GM20431 (cell line): ENCODE data around the gene NAPEPLD.
"Not testable (repeated sequence)": the region's sequence is repeated elsewhere in the genome, so short reads cannot be mapped to it uniquely, and the experiment has no call there.

Experiments used
- in situ Hi-C: fragments of 300-500 bp; cut with MseI, MboI; formaldehyde crosslinking; loops from one replicate; pipeline ENCODE4 v1.15.0; 2020; ENCODE audit warnings: low sequenced_read_pairs; ENCODE audit not compliant: unreplicated experiment

NAPEPLD gene

DNA sequence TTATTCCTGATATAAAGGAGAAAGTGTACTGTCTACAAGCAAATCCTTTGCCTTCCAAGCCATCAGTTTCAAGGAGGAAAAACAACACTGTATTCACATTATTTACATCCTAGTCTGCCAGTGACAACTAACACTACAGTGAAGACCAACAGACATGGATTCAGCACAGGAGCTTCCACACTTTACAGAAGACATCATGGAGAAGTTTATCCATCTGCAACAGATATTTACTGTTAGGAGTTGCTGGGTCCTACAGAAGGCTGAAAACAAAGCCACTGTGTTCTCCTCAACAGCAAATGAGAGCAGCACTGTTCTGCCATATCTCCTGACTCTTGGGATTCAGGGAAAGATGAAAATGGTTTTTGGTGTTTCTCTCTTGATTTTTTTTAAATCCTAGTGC, 31.9 kb downstream of the NAPEPLD start:
- in situ Hi-C loops = no loop called here

DNA sequence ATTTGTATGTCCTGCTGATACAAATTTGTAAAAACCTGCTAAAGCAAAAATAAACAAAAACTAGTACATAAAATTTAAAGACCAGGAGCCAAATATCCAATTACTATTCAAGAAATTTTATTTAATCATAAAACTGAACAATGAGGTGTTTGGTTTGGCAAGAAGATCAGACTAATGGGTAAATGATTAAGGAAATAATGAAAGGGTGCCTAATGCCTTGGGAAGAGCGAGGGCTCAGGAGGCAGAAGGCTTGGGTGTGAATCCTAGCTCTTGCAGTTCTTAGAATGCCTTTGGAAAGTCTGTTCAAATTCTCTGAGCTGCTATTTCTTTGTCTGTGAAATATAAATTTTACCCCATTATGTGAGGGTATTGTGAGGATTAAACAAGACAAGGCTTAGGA, 32.4 kb downstream of the NAPEPLD start:
- in situ Hi-C loops = no loop called here

DNA sequence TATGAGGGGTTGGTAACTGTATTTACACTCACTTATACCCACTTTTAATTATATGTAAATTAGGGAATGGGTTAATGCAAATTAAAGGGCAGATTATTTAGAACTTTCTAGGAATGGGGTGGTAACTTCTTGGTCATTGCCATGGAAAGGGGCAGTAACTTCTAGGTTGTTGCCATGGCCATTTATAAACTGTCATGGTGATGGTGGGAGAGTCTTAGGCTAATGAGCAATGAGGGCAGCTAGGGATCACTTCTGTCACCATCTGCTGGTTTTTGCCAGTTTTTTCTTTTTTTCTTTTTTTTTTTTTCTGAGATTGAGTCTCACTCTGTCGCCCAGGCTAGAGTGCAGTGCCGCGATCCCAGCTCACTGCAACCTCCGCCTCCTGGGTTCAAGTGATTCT, 33.1 kb downstream of the NAPEPLD start:
- in situ Hi-C loops = no loop called here

DNA sequence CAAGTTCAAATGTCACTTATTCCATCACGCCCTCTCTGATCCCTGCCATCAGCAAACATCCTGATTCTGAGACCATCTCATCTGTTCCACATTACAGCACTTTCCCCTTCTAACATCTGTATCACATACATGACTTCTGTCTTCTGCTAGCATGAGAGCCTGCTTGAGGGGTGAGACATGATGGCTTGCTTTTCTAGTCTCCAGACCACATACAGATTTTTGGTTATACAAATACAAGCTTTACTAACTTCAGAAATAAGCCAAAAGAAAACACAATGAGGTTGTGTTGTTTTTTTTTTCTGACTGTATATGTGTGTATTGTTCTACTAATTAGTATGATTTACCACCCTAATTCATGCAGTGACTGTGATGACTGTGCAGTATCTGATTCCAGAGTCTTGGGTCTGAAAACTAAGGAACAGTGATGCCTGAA, 34.3 kb downstream of the NAPEPLD start:
- in situ Hi-C loops = no loop called here

DNA sequence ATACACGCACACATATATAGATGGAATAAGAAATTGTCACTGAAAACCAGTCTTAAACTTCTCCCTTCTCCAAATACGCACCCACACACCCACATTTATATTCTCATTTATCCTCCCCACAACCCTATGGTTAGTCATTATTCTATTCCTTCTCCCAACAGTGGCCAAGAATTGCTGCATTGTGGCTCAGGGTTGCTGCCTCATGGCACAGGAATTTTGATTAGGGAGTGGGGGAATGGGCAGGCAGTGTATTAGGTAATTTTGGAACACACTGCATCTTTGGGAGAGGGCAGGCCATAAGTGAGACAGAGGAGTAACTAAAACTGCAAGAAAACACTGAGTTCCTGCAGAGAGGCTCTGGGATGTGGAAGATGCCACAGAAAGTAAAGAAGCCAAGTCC, 35.7 kb downstream of the NAPEPLD start:
- in situ Hi-C loops = no loop called here

DNA sequence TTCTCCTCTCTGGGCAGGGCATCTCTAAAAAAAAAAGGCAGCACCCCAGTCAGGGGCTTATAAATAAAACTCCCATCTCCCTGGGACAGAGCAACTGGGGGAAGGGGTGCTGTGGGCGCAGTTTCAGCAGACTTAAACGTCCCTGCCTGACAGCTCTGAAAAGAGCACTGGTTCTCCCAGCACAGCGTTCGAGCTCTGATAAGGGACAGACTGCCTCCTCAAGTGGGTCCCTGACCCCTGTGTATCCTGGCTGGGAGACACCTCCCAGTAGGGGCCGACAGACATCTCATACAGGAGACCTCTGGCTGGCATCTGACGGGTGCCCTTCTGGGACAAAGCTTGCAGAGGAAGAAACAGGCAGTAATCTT, 42.2 kb downstream of the NAPEPLD start:
- in situ Hi-C loops = not testable (repeated sequence)

DNA sequence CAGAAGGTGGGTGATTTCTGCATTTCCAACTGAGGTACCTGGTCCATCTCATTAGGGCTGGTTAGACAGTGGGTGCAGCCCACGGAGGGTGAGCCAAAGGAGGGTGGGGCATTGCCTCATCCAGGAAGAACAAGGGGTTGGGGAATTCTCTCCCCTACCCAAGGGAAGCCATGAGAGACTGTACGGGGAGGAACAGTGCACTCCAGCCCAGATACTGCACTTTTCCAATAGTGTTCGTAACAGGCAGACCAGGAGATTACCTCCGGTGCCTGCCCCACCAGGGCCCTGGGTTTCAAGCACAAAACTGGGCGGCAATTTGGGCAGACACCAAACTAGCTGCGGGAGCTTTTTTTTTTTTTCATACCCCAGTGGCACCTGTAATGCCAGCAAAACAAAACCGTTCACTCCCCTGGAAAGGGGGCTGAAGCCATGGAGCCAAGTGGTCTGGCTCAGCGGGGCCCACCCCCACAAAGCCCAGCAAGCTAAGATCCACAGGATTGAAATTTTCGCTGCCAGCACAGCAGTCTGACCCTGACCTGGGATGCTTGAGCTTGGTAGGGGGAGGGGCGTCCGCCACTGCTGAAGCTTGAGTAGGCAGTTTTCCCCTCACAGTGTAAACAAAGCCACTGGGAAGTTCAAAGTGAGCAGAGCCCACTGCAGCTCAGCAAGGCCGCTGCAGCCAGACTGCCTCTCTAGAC, 42.7 kb downstream of the NAPEPLD start:
- in situ Hi-C loops = no loop called here

DNA sequence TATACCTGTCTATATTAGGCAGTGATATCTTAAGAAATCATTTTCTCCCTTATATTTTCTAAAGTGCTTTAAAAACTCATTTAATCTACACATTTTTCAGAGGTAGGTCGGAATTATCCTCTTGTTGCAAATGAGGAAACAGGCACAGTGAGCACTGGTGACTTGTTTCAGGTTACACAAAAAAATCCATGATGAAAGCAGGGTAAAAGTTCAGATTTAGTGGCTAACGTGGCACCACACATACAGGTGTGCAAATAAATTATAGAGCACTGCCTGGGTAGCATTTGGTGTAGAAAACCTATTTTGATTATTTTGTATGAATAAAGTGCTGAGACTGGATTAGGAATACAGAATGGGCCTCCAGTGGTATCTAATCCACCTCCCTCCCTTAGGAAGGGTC, 47.4 kb downstream of the NAPEPLD start:
- in situ Hi-C loops = no loop called here

DNA sequence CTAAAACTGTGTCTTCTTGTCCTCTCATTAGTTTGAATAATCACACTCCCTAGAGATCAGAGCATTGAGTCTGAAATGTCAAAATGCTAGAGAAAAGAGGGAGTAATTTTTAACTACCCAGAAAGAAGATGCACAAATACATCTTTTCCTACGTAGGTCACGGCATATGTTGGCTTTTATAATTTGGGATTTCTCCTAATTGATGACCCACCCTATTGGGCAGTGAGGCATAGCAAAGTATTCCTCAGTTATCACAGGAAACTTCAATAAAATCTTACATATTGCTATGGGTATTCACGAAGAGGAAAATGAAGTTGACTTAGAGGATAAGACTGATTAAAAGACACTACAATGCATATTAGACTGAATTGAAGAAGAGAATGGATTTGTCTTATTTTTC, 48.6 kb downstream of the NAPEPLD start:
- in situ Hi-C loops = no loop called here

DNA sequence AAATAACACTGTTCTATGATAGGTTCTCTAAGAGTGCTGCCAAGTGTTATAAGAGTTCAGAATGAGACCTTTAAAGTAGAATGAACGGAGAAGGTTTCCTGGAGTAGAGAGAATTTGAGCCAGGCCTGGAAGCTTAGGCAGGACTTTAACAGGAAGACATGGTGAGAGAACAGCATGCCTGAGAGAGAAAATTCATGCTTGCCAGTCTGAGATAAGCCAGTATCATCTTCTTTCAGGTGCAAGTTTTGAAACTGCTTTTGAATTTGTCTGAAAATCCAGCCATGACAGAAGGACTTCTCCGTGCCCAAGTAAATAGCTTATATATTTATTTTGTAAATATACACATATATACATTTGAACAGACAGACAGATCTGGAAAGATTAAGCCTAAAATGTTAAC, 51.9 kb downstream of the NAPEPLD start:
- in situ Hi-C loops = no loop called here

DNA sequence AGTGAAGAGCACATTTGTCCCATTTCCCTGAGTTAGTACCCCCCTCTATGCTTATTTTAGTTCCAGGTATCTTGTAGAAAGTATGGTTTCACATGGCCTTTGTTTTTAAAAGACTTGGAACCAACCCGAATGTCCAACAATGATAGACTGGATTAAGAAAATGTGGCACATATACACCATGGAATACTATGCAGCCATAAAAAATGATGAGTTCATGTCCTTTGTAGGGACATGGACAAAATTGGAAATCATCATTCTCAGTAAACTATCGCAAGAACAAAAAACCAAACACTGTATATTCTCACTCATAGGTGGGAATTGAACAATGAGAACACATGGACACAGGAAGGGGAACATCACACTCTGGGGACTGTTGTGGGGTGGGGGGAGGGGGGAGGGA, 53.3 kb downstream of the NAPEPLD start:
- in situ Hi-C loops = not testable (repeated sequence)

DNA sequence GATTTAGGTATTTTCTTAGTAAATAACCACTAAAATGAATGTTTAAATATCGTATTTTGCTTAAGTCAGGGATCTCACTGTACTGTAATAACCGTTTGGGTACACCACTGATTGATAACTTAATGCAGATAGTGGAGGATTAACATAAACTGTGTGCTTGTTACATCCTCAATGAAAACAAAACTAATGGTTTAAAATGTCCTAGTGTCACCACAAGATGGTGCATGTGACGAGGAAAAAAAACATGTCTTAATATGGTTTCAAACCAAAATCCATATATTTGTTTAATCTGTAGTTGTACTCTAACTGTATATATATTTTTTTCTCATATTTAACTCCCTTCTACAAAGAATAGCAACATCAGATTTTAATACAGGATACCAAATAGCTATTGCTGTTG, 54.8 kb downstream of the NAPEPLD start:
- in situ Hi-C loops = no loop called here

DNA sequence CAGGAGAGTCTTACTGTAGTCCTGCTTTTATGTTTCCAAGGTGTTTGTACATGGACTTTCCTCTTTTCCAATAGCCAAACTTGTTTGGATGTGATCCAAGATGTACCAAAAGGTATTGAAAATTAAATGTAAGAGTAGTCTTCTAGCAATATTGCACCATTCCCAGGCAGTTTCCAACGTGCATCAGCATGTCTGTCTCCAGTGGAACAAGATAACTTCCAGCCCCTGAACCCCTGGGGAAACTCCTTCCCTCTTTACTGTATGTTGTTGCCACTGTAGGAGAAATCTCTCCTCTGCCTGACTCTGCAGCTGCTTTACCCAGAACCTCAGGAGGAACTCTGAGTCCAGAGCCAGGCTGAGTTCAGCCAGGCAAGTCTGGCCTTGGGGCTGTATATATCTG, 55.5 kb downstream of the NAPEPLD start:
- in situ Hi-C loops = no loop called here

DNA sequence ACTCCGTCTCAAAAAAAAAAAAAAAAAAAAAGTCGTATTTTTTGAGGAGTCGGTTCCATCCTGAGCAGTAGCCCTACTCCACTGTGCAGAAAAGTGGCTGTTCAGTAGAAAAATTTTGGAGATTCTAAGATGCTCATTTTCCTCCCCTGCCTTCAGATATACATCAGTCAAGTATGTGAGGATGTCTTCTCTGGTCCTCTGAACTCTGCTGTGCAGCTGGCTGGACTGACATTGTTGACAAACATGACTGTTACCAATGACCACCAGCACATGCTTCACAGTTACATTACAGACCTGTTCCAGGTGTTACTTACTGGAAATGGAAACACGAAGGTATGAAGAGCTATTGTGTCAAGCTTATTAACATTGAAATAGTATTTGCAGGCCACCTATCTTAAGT, 56.6 kb downstream of the NAPEPLD start:
- in situ Hi-C loops = not testable (repeated sequence)

DNA sequence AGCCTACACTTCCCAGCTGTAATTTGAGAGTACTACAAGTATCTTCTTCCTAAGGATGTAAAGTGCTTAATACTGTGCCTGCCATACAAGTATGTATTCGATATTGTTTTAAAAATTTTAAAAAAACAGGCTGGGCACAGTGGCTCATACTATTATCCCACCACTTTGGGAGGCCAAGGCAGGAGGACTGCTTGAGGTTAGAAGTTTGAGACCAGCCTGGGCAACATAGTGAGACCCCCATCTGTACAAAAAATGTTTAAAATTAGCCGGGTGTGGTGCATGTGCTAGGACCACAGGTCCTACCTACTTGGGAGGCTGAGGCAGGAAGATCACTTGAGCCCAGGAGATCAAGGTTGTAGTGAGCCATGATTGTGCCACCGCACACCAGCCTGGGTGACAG, 65.7 kb downstream of the NAPEPLD start:
- in situ Hi-C loops = no loop called here

DNA sequence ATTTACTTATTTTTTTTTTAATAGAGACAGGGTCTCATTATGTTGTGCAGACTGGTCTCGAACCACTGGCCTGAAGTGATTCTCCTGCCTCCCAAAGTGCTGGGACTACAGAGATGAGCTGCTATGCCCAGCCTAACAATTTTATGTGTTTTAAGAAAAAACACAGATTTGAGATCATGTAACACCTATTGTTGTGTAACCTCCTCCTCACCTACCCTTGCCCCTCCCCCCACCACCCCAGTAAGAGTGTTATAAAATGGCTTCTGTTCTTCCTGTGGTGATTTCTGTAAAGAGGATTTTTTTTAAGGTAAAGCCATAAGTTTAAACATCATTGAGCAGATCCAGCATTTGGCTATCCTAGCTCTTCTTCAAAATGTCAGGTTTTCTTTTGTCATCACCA, 66.4 kb downstream of the NAPEPLD start:
- in situ Hi-C loops = no loop called here

DNA sequence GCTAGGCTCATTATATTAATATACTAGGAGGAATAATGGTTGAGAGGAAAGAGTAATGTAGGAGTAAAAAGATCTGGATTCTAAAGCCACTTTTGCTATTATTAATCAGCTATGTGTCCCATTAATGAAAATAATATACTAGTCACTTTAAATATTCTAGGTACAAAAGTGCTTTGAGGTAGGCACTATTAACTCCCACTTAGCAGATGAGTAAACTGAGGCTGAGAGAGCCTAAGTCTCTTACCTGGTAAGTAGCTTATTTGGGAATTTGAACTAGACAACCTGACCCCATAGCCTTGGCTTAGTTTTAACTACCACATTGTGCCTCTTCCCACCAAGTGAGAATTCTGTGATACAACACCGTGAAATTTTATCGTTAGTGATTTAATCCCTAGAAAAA, 68.0 kb downstream of the NAPEPLD start:
- in situ Hi-C loops = no loop called here

DNA sequence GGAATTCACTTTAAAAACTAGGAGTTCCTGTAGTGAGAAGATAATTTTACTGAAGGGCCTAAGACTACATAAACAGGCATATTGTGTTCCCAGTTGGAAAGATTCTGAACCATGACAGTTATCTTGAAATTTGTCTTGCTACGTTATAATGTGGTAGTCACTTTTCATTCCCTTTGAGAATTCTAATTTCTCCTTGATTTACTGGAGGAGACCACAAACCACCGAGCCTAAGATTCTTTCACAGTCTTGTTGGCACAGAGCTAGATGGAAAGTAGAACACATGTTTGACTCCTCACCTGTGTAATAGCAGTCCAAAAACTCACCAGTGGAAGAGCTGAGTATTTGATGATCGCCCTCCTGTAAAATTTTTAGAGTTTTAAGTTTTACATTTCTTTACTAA, 69.1 kb downstream of the NAPEPLD start:
- in situ Hi-C loops = no loop called here

DNA sequence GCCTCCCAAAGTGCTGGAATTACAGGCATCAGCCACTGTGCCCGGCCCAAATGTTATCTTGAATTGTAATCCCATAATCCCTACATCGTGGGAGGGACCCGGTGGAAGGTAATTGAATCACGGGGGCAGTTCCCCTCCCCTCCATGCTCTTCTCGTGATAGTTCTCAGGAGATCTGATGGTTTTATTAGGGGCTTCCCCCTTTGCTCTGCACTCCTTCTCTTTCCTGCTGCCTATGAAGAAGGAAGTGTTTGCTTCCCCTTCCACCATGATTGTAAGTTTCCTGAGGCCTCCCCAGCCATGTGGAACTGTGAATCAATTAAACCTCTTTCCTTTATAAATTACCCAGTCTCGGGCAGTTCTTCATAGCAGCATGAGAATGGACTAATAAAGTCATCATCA, 70.7 kb downstream of the NAPEPLD start:
- in situ Hi-C loops = not testable (repeated sequence)

DNA sequence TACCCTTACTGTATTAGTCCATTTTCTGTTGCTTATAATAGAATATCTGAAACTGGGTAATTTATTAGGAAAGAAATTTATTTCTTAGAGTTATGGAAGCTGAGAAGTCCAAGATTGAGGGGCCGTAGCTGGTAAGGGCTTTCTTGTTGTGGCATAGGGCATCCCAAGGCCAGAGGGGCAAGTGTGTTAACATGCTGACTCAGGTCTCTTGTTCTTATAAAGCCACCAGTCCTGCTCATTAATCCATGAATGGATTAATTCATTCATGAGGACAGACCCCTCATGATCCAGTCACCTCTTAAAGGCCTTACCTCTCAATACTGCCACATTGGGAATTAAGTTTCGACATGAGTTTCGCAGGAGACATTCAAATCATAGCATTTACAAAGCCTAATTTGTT, 71.6 kb downstream of the NAPEPLD start:
- in situ Hi-C loops = no loop called here

DNA sequence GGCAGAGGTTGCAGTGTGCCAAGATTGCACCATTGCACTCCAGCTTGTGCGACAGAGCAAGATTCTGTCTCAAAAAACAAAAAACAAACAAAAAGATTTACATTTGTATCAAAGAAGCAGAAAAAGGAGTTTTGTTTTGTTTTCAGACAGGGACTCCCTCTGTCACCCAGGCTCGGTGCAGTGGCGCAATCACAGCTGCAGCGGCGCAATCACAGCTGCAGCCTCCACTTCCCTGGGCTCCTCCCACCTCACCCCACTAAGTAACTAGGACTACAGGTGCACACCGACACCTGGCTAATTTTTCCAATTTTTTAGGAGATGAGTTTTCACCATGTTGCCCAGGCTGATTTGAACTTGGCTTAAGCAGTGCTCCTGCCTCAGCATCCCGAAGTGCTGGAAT, 72.1 kb downstream of the NAPEPLD start:
- in situ Hi-C loops = no loop called here

DNA sequence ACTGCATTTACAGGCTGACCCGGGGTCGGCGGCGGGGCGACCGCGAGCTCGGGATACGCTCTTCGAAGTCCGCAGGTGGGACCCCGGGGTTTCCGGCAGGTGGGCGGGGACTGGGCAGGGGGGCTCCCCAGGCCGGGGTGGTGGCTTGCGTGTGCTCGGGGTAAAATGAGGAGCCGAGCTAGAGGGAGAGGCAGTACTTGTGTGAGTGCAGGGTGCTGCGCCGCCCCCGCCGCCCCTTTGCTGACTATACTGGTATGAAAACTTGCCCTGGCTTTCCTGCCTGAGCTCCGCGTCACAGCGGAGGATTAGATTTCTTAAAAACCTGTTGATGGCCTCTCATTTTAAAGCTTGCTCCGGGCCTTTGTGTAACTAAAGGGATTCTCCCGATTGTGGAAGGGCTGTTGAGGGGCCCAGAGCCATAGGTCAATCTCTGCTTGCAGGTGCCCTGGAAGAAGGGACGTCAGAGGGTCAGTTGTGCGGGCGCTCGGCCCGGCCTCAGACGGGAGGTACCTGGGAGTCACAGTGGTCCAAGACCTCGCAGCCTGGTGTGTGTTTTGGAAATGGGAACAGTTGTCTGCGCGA, 73.5 kb downstream of the NAPEPLD start:
- in situ Hi-C loops = no loop called here
